HG03159 (cell line): Measurements from ENCODE around the gene CYP26A1.

Experiments used
- ATAC-seq: cut with Tn5 transposase; IDR thresholded peaks from one replicate; pipeline ENCODE4 v1.9.1; 2021; ENCODE audit warnings: mild to moderate bottlenecking, moderate library complexity; ENCODE audit not compliant: unreplicated experiment

The CYP26A1 gene

GRCh38 chr10:93073539-93074146 is at the start of gene CYP26A1:
CYP26A1 (plus strand) TSS chr10:93073893; CDS start chr10:93073935, 42 bp downstream.
- ATAC-seq, result no peak

- no peak for ATAC-seq
Measured at GRCh38 chr10:93026072-93026471, 47.6 kb upstream of the CYP26A1 start.

GRCh38 chr10:93027508-93027907 is 46.2 kb upstream of the CYP26A1 start:
- no peak for ATAC-seq

- ATAC-seq, result no peak
Measured at GRCh38 chr10:93028883-93029282, 44.8 kb upstream of the CYP26A1 start.

- no peak for ATAC-seq
Measured at GRCh38 chr10:93030409-93030808, 43.3 kb upstream of the CYP26A1 start.

GRCh38 chr10:93032105-93032808 is 41.4 kb upstream of the CYP26A1 start:
- no peak for ATAC-seq

GRCh38 chr10:93032809-93033137 is 40.9 kb upstream of the CYP26A1 start:
- ATAC-seq, result no peak

- no peak for ATAC-seq
Measured at GRCh38 chr10:93034426-93034825, 39.3 kb upstream of the CYP26A1 start.

- no peak for ATAC-seq
Measured at GRCh38 chr10:93039110-93039509, 34.6 kb upstream of the CYP26A1 start.

GRCh38 chr10:93039721-93040120 is 34.0 kb upstream of the CYP26A1 start:
- no peak for ATAC-seq

GRCh38 chr10:93054486-93054885 is 19.2 kb upstream of the CYP26A1 start:
- ATAC-seq, result no peak

- no peak for ATAC-seq
Measured at GRCh38 chr10:93058139-93058538, 15.6 kb upstream of the CYP26A1 start.

- no peak for ATAC-seq
Measured at GRCh38 chr10:93059975-93060886, 13.5 kb upstream of the CYP26A1 start, which contains the start of gene CYP26C1. CYP26C1 (plus strand) TSS chr10:93060798; CDS start chr10:93061264, 466 bp downstream.

GRCh38 chr10:93060887-93061593 is 12.7 kb upstream of the CYP26A1 start:
- no peak for ATAC-seq

- ATAC-seq, result no peak
Measured at GRCh38 chr10:93061594-93062513, 11.8 kb upstream of the CYP26A1 start.

GRCh38 chr10:93062514-93063143 is 11.1 kb upstream of the CYP26A1 start:
- ATAC-seq, result no peak

- ATAC-seq, result no peak
Measured at GRCh38 chr10:93063144-93063976, 10.3 kb upstream of the CYP26A1 start.

- ATAC-seq, result no peak
Measured at GRCh38 chr10:93063977-93064660, 9.6 kb upstream of the CYP26A1 start.
